ENCODE data around the gene SLC8A2.
"Not testable (repeated sequence)": the region's sequence is repeated elsewhere in the genome, so short reads cannot be mapped to it uniquely, and the experiment has no call there.

SLC8A2 gene

DNA sequence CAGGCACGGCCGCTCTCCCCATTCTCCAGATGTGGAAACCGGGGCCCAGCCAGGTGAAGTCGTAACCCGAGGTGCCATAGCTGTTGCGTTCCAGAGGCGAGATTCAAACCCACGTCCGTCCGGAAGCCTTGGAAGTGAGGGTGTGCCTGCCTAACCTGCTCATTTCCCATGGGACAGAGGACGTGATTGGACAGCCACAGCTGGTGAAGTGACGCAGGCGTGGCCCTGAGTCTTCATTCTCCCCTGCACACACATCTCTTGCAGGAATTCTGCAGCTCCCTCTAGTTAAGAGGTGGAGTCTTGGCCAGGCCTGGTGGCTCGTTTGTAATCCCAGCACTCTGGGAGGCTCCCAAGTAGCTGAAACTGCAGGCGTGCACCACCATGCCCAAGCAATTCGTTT, 69.2 kb downstream of the SLC8A2 start:
- Histone ChIP-seq H3K36me3 (ENCODE audit: control insufficient read depth, insufficient read depth, low read length) (no peaks in the 10 kb centered on the region), H3K27me3 (ENCODE audit: control insufficient read depth, insufficient read depth, low read length, poor library complexity, severe bottlenecking) (no peaks in the 10 kb centered on the region), H3K27ac (ENCODE audit: insufficient read depth, low read depth, low read length, poor library complexity, severe bottlenecking) (no peak overlapping the region), H3K9me3 (ENCODE audit: control insufficient read depth, low read length) (no peaks in the 10 kb centered on the region), H3K4me3 (ENCODE audit: insufficient read depth, low read depth, low read length) (no peak overlapping the region), H3K4me1 (ENCODE audit: control insufficient read depth, insufficient read depth, low read length) (peaks cover 4% of the 10 kb centered on the region)
- 92 to 94% methylated on average over 16 of the region's 16 CpGs for WGBS, 2 experiments

GRCh38 chr19:47398707-47399597, 72.7 kb downstream of the SLC8A2 start:
- H3K27me3 ChIP-seq (ENCODE audit: control insufficient read depth, insufficient read depth, low read length, poor library complexity, severe bottlenecking), result no peaks in the 10 kb centered on the region
- no peak overlapping the region for H3K27ac ChIP-seq (ENCODE audit: insufficient read depth, low read depth, low read length, poor library complexity, severe bottlenecking)
- no peak overlapping the region for H3K4me3 ChIP-seq (ENCODE audit: insufficient read depth, low read depth, low read length)
- H3K4me1 ChIP-seq (ENCODE audit: control insufficient read depth, insufficient read depth, low read length), result no peaks in the 10 kb centered on the region
- WGBS, 2 experiments, result 51 to 57% methylated on average over 23 to 24 of the region's 24 CpGs
- H3K9me3 ChIP-seq (ENCODE audit: control insufficient read depth, low read length), result no peaks in the 10 kb centered on the region
- no peaks in the 10 kb centered on the region for H3K36me3 ChIP-seq (ENCODE audit: control insufficient read depth, insufficient read depth, low read length)

DNA sequence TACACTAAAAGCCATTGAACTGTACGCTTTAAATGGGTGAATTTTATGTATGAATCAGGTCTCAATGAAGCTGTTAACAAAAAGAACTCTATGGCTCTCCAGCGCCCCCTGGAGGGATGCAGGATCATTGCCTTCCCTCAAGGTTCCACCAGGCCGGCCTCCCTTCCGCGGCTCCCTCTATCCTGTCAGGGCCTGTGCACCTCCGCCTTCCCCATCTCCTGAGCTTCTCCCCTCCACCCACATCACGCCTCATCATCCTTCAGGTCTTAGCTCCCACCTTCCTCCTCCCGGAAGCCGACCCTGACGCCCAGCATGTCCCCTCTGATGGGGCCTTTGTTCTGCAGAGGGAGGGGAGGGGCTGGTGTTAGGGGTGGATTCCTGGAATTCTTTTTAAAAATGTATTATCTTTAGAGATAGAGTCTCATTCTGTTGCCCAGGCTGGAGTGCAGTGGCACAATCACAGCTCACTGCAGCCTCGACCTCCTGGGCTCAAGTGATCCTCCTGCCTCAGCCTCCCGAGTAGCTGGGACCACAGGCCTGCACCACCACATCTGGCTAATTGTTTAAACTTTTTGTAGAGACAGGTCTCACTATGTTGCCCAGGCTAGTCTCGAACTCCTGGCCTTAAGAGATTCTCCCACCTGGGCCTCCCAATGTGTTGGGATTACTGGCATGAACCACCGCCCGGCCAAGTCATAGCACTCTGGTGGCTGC, 80.0 kb downstream of the SLC8A2 start:
- WGBS, 2 experiments, result 42 to 45% methylated on average over 12 to 15 of the region's 15 CpGs
- no peak overlapping the region for H3K27ac ChIP-seq (ENCODE audit: insufficient read depth, low read depth, low read length, poor library complexity, severe bottlenecking)
- H3K4me1 ChIP-seq (ENCODE audit: control insufficient read depth, insufficient read depth, low read length), result no peaks in the 10 kb centered on the region
- no peaks in the 10 kb centered on the region for H3K36me3 ChIP-seq (ENCODE audit: control insufficient read depth, insufficient read depth, low read length)
- no peaks in the 10 kb centered on the region for H3K27me3 ChIP-seq (ENCODE audit: control insufficient read depth, insufficient read depth, low read length, poor library complexity, severe bottlenecking)
- H3K4me3 ChIP-seq (ENCODE audit: insufficient read depth, low read depth, low read length), result no peak overlapping the region
- no peaks in the 10 kb centered on the region for H3K9me3 ChIP-seq (ENCODE audit: control insufficient read depth, low read length)

DNA sequence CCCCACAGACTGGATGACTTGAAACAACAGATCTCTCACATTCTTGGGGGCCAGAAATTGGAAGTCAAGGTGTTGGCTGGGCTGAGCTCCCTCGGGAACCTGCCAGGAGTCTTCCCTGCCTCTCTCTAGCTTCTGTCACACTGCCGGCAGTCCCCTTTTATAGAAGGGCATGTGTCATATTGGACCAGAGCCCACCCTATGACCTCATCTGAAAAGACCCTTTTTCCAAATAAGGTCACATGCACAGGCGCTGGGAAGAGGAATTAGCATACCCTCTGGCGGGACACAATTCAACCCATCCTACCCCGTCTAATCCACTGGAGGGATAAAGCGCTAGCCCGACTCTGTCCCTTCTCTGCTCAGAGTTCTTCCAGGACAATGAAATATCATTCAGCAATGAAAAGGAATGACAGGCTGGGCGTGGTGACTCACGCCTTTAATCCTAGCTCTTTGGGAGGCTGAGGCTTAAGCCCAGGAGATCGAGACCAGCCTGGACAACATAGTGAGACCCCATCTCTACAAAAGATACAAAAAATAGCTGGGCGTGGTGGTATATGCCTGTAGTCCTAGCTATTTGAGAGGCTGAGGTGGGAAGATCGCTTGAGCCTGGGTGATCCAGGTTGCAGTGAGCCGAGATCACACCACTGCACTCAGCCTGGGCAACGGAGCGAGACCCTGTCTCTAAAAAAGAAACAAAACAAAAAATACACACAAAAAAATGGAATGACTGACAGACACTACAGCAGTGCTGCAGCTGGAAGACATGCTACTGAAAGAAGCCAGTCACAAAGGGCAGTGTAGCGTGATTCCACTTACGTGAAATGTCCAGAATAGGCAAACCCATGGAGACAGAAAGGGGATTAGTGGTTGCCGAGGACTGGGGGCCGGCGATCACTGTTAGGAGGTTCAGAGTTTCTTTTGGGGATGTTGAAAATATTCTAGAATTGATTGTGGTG, 80.9 kb downstream of the SLC8A2 start:
- 88 to 89% methylated on average over 20 of the region's 20 CpGs for WGBS, 2 experiments
- Histone ChIP-seq H3K4me3 (ENCODE audit: insufficient read depth, low read depth, low read length) (no peak overlapping the region), H3K36me3 (ENCODE audit: control insufficient read depth, insufficient read depth, low read length) (no peaks in the 10 kb centered on the region), H3K9me3 (ENCODE audit: control insufficient read depth, low read length) (no peaks in the 10 kb centered on the region), H3K4me1 (ENCODE audit: control insufficient read depth, insufficient read depth, low read length) (no peaks in the 10 kb centered on the region), H3K27ac (ENCODE audit: insufficient read depth, low read depth, low read length, poor library complexity, severe bottlenecking) (no peak overlapping the region), H3K27me3 (ENCODE audit: control insufficient read depth, insufficient read depth, low read length, poor library complexity, severe bottlenecking) (no peaks in the 10 kb centered on the region)

DNA sequence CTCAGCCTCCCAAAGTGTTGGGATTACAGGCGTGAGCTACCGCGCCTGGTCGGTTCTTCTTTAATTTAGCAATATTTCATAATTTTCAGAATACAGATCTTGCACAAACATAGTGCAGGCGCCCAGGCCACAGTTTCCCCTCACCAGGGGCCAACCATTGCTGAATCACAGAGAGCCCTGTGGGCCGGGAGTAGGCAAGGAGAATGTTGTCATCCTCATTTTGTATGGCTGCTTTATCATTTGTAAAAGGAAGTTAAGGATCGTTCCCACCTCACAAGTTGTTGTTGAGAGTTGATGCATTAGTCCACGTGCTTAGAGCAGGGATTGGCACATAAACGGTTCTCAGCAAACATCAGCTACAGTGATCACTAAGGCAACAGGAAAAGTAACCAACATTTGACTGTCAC, 82.5 kb downstream of the SLC8A2 start:
- Histone ChIP-seq H3K9me3 (ENCODE audit: control insufficient read depth, low read length) (no peaks in the 10 kb centered on the region), H3K4me3 (ENCODE audit: insufficient read depth, low read depth, low read length) (no peak overlapping the region), H3K4me1 (ENCODE audit: control insufficient read depth, insufficient read depth, low read length) (no peaks in the 10 kb centered on the region), H3K27me3 (ENCODE audit: control insufficient read depth, insufficient read depth, low read length, poor library complexity, severe bottlenecking) (no peaks in the 10 kb centered on the region), H3K27ac (ENCODE audit: insufficient read depth, low read depth, low read length, poor library complexity, severe bottlenecking) (no peak overlapping the region), H3K36me3 (ENCODE audit: control insufficient read depth, insufficient read depth, low read length) (no peaks in the 10 kb centered on the region)
- WGBS, 2 experiments, result 87 to 95% methylated on average over 9 of the region's 9 CpGs

GRCh38 chr19:47388721-47389120, 83.0 kb downstream of the SLC8A2 start:
- not testable (repeated sequence) for H3K36me3 ChIP-seq (ENCODE audit: control insufficient read depth, insufficient read depth, low read length); H3K9me3 ChIP-seq (ENCODE audit: control insufficient read depth, low read length); H3K4me3 ChIP-seq (ENCODE audit: insufficient read depth, low read depth, low read length); H3K4me1 ChIP-seq (ENCODE audit: control insufficient read depth, insufficient read depth, low read length); H3K27ac ChIP-seq (ENCODE audit: insufficient read depth, low read depth, low read length, poor library complexity, severe bottlenecking); H3K27me3 ChIP-seq (ENCODE audit: control insufficient read depth, insufficient read depth, low read length, poor library complexity, severe bottlenecking)
- 91 to 92% methylated on average over 4 to 5 of the region's 5 CpGs for WGBS, 2 experiments

- H3K4me3 ChIP-seq (ENCODE audit: insufficient read depth, low read depth, low read length); H3K27me3 ChIP-seq (ENCODE audit: control insufficient read depth, insufficient read depth, low read length, poor library complexity, severe bottlenecking); H3K36me3 ChIP-seq (ENCODE audit: control insufficient read depth, insufficient read depth, low read length); H3K27ac ChIP-seq (ENCODE audit: insufficient read depth, low read depth, low read length, poor library complexity, severe bottlenecking); H3K9me3 ChIP-seq (ENCODE audit: control insufficient read depth, low read length); H3K4me1 ChIP-seq (ENCODE audit: control insufficient read depth, insufficient read depth, low read length): not testable (repeated sequence)
- WGBS, 2 experiments, result 92 to 98% methylated on average over 3 of the region's 3 CpGs
These were observed 84.1 kb downstream of the SLC8A2 start for GRCh38 chr19:47387623-47388022.

DNA sequence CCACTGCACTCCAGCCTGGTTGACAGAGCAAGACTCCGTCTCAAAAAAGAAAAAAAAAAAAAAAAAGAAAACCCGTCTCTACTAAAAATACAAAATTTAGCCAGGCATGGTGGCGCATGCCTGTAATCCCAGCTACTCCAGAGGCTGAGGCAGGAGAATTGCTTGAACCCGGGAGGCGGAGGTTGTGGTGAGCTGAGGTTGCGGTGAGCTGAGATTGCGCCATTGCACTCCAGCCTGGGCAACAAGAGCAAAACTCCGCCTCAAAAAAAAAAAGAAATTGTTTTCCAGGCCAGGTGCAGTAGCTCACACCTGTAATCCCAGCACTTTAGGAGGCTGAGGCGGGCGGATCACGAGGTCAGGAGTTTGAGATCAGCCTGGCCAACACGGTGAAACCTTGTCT, 85.1 kb downstream of the SLC8A2 start:
- 94 to 96% methylated on average over 11 to 12 of the region's 12 CpGs for WGBS, 2 experiments
- not testable (repeated sequence) for H3K4me3 ChIP-seq (ENCODE audit: insufficient read depth, low read depth, low read length)

GRCh38 chr19:47384533-47384932, 87.2 kb downstream of the SLC8A2 start:
- not testable (repeated sequence) for H3K4me3 ChIP-seq (ENCODE audit: insufficient read depth, low read depth, low read length); H3K9me3 ChIP-seq (ENCODE audit: control insufficient read depth, low read length); H3K27me3 ChIP-seq (ENCODE audit: control insufficient read depth, insufficient read depth, low read length, poor library complexity, severe bottlenecking); H3K4me1 ChIP-seq (ENCODE audit: control insufficient read depth, insufficient read depth, low read length); H3K27ac ChIP-seq (ENCODE audit: insufficient read depth, low read depth, low read length, poor library complexity, severe bottlenecking)
- 92 to 94% methylated on average over 4 of the region's 4 CpGs for WGBS, 2 experiments
- peaks cover 17% of the 10 kb centered on the region for H3K36me3 ChIP-seq (ENCODE audit: control insufficient read depth, insufficient read depth, low read length)

More for the DNA sequence above, 85.1 kb downstream of the SLC8A2 start:
- not testable (repeated sequence) for H3K36me3 ChIP-seq (ENCODE audit: control insufficient read depth, insufficient read depth, low read length); H3K9me3 ChIP-seq (ENCODE audit: control insufficient read depth, low read length); H3K27ac ChIP-seq (ENCODE audit: insufficient read depth, low read depth, low read length, poor library complexity, severe bottlenecking); H3K4me1 ChIP-seq (ENCODE audit: control insufficient read depth, insufficient read depth, low read length); H3K27me3 ChIP-seq (ENCODE audit: control insufficient read depth, insufficient read depth, low read length, poor library complexity, severe bottlenecking)

DNA sequence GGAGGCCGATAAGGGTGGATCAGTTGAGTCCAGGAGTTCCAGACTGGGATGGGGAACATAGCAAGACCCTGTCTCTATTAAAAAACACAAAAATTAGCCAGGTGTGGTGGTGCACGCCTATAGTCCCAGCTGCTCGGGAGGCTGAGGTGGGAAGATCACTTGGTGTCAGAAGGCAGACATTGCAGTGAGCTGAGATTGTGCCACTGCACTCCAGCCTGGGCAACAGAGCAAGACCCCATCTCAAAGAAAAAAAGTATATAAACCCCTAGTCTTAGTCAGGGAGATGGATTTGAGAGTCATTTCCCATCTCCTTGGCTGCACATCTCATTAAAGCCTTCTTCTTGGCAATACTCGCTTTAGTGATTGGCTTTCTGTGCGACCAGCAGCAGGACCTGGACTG, 87.8 kb downstream of the SLC8A2 start:
- not testable (repeated sequence) for H3K27ac ChIP-seq (ENCODE audit: insufficient read depth, low read depth, low read length, poor library complexity, severe bottlenecking); H3K4me3 ChIP-seq (ENCODE audit: insufficient read depth, low read depth, low read length); H3K27me3 ChIP-seq (ENCODE audit: control insufficient read depth, insufficient read depth, low read length, poor library complexity, severe bottlenecking); H3K9me3 ChIP-seq (ENCODE audit: control insufficient read depth, low read length); H3K4me1 ChIP-seq (ENCODE audit: control insufficient read depth, insufficient read depth, low read length)
- WGBS, 2 experiments, result 91 to 94% methylated on average over 5 of the region's 5 CpGs
- H3K36me3 ChIP-seq (ENCODE audit: control insufficient read depth, insufficient read depth, low read length), result peaks cover 17% of the 10 kb centered on the region

Measured in ectodermal cell (in vitro differentiated cells).